ENCODE results near the gene UNC93A.
"Not testable (repeated sequence)": the region's sequence is repeated elsewhere in the genome, so short reads cannot be mapped to it uniquely, and the experiment has no call there.

Gene UNC93A

DNA sequence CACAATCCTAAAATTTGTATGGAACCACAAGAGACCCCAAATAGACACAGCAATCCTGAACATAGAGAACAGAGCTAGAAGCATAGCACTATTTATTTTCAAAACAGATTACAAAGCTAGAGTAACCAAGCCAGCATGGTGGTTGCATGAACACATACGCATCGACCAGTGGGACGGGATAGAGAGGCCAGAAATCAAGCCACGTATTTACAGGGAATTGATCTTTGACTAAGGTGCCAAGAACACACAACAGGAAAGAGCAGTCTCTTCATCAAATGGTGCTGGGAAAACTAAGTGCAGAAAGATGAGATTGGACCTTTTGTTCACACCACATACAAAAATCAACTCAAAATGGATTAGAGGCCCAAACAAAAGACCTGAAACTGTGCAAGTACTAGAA is 54.8 kb downstream of the UNC93A start:
- DNase-seq: no peak

DNA sequence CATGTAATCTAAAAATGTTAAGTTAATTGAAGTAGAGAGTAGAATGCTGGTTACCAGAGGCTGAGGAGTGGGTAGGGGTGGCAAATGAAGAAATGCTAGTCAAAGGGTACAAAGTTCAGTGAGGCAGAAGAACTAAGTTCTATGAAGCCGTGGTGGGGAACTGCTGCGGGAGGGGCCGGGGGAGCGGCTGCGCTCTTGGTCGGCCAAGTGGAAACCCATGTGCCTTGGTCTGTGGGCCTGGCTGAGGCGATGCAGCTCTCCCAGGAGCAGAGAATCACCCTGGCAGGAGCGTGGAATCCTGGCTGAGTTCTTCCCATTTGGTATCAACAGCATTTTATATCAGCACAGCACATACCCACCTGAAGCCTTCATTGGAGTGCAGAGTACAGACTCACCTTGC is 56.1 kb downstream of the UNC93A start:
- no peak for DNase-seq

DNA sequence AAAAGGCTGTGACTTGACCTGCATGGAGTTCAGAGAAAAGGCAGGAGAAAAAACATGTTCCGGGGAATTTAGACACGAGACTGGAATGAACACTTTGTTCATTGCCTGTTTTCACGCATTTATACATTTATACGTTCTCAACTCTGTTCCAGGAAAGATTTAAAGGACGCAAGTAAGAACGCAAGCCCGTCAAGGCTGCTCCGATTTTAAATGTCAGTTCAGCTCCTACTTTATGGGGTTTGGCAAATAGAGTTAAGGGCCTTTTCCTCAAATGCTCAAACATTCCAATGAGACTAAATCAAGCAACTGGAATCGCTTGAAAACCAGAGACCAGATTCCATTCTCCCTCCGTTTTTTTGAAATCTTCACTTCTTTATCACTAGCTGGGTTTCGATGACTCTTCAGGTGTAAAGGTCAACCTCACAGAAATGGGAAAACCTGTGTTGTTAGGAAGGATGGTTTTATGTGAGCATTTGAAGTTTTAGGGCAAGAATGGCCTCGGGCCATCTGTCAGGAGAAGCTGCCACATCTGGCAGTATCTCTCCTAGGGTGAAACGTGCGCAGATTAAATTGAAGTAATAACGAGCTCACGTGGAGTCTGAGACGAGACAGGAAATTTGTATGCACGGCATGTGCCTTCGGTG is 58.6 kb downstream of the UNC93A start:
- no peak for DNase-seq

DNA sequence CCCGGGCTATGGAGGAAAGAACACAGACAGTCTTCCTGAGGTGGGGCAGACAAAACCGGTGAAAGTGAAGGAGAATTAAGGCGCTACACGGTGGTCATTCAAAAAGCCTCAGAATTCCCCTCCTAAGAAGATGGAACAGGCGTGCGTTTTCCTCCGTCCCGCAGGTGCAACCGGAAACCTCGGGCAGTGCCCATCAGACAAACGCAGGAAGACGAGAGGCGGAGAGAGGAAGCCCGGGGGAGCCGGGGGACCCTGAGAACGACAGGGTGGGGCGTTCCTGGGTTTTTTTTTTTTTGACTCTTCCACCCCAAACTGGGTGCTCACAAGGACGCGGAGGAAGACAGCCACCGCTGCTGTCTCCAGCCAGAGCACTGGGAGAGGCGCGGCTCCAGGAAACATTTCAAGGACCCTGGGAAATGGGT is 59.2 kb downstream of the UNC93A start:
- DNase-seq: no peak

DNA sequence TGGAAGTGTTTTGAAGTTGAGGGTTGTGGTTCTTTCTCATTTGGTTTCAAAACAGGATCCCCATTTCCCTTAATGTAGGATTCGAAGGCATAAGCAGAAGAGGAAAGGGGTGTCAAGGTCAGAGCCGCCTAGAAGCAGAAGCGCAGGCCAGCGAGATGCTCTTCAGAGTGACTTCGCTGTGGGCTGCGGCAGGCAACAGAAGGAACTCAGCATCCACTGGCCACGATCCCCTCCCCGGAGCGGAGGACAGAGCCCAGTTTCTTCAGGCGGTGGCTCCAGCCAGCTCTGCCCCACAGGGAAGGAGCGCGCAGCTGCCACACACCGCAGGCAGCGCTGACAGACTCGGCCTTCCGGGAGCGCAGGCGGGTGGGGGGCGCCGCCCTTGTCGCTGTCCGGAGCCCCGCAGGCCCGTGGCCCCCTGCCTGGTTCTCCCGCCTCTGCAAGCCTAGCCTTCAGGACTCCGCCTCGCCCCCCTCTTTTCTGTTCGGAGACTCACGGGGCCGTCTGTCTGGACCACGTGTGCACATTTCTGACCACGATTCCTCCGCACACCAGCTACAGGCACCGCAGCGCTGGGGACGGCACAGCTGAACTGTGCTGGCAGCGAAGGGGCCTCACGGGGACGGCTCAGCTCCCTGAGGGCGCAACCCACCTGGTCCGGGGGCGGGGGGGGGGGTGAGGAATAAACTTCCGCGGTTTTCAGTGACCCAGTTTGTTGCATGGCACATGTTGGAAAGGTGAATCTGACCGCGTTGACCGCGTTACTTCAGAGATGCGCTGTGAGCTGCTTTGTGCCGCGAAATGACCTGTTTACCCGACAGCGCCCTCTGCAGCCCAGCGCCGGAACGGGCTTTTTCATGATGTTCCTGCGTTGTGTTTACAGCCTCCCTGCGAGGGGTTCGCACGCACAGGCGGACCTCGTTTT is 59.9 kb downstream of the UNC93A start:
- peak; percentile 50 for DNase-seq

DNA sequence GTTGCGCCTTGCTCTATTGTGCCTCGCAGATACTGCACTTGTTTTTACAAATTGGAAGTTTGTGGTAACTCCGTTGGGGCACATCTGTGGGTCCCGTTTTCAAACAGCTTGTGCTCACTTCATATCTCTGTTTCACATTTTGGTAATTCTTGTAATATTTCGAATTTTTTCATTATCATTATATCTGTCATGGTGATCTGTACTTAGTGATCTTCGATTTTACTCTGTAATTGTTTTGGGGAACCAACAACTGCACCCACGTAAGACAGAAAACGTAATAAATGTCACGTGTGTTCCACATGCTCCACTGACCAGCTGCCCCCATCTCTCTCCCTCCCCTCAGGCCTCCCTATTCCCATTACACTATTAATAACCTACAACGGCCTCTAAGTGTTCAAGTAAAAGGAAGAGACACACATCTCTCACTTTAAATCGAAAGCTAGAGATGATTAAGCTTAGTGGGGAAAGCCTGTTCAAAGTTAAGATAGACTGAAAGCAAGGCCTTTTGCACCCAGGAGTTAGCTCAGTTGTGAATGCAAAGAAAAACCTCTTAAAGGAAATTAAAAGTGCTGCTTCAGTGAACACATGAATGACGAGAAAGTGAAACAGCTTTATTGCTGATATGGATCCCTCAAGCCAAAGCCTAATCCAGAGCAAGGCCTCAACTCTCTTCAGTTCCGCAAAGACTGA is 60.7 kb downstream of the UNC93A start:
- DNase-seq: no peak

DNA sequence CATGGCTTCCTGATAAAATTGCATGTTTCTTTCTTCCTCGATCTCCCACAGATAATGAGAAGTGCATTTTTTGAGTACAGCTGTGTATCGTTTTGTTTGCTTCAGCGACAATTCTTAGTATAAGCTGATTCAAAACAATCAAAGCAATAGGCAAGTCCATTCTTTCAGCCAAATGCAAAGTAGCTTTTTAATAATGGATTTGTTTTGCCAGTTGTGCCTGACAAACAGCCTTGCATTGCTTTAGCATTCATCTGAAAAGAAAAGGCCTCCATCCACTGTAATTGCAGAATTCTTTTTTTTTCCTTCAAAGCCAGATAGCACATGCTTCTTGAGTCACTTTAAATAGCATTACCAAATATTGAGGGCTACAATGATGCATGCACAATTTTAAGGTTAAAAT is 65.8 kb downstream of the UNC93A start:
- no peak for DNase-seq

DNA sequence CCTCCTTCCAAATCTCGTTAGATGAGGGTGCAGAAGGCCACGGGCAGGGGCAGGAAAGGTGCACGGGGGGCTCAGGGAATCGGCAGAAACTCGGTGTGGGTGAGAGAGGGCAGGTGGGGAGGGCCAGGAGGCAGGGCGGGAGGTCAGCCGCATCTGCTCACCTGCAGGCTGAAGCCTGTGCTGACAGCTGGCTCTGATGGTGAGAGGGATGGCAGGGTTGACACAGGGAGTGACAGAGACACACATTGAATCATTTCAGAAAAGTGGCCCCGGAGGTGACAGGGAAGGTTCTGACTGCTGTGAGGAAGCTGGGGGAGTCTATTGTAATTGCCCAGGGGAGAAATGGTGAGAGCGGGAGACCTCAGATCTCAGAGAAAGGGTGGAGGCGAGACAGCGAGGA is 67.3 kb downstream of the UNC93A start:
- DNase-seq: not testable (repeated sequence)

DNA sequence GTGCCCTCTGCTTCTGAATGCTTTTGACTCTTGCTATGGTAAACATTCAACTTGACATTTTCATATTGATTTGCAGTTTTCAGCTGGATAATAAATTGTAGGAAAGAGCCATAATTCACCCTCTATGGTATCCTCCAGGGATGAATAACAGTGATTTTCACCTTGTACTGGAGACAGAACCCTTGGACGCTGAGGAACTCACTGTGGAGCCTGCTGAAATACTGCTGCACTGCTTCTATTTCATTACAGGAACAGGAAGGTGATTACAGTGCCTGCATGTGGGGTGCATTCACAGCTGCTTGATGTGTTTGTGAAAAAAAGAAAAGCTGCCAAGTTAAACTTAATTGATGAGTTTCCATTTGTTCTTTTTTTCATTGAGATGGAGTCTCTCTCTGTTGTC is 70.1 kb downstream of the UNC93A start:
- DNase-seq: not testable (repeated sequence)
